Kidney (tissue), 14 donors: ENCODE results near the gene PPP1R15A. TPM values are rescaled to one million over a fixed set of nuclear protein-coding genes. Genes with fewer than 3 reads are reported as not detected.
"Not testable (repeated sequence)": the region's sequence is repeated elsewhere in the genome, so short reads cannot be mapped to it uniquely, and the experiment has no call there.

Source experiments
- DNase-seq, 5 donors: peaks; one replicate each; pipeline ENCODE4 v3.0.0-alpha.2; 2013 to 2020
- FAIRE-seq: peaks from 2 replicates; lab custom pipeline; 2012; peaks lifted over from hg19 to GRCh38; lab: Jason Lieb, UNC
- H3K27ac ChIP-seq, 2 donors: one replicate each; pipeline ENCODE4 v1.7.0; 2013; ENCODE audit warnings: low read depth in 2 of 2, low read length in 2 of 2, inconsistent platforms in 1 of 2
- H3K27me3 ChIP-seq: one replicate; pipeline ENCODE4 v1.7.1; 2013; ENCODE audit warnings: low read length, inconsistent platforms; ENCODE audit not compliant: control insufficient read depth, insufficient read depth
- H3K36me3 ChIP-seq, 3 donors: one replicate each; pipeline versions ENCODE4 v1.7.0 to v1.7.1; 2013; ENCODE audit warnings: low read length in 3 of 3, control low read depth in 1 of 3, inconsistent platforms in 1 of 3; ENCODE audit not compliant: insufficient read depth in 3 of 3, control insufficient read depth in 2 of 3
- H3K4me1 ChIP-seq, 3 donors: one replicate each; pipeline versions ENCODE4 v1.7.0 to v1.7.1; 2013; ENCODE audit warnings: low read length in 3 of 3, inconsistent platforms in 1 of 3, low read depth in 1 of 3; ENCODE audit not compliant: control insufficient read depth in 2 of 3, insufficient read depth in 2 of 3
- H3K4me3 ChIP-seq, 3 donors: one replicate each; pipeline versions ENCODE4 v1.7.0 to v1.8.1; 2013; ENCODE audit warnings: low read length in 3 of 3, control low read depth in 1 of 3, inconsistent platforms in 1 of 3
- H3K9ac ChIP-seq, 3 donors: one replicate each; pipeline versions ENCODE4 v1.7.0 to v1.7.1; 2013; ENCODE audit warnings: low read length in 3 of 3, control low read depth in 1 of 3, inconsistent platforms in 1 of 3
- H3K9me3 ChIP-seq, 3 donors: one replicate each; pipeline versions ENCODE4 v1.7.0 to v1.7.1; 2013; ENCODE audit warnings: low read length in 3 of 3, control low read depth in 1 of 3, inconsistent platforms in 1 of 3; ENCODE audit not compliant: control insufficient read depth in 2 of 3, insufficient read depth in 1 of 3
- intact Hi-C: fragments of 100-400 bp; cut with DNase I; formaldehyde crosslinking; loops from one replicate; pipeline ENCODE4 v1.11.1; 2022
- polyA plus RNA-seq: library from polyadenylated mRNA; stranded (reverse); fragments of 350-450 nt; fragmentation: Illumina TruSeq; extraction: RNeasy Lipid Tissue Mini Kit (QIAGEN cat#74804); gene quantifications from one replicate; pipeline ENCODE4 v1.2.3, GENCODE V29; 2014; ENCODE audit warnings: low read depth, low replicate concordance; ENCODE audit not compliant: insufficient read depth
- total RNA-seq: library from RNA; stranded (reverse); fragmentation: NEBNext Ultra II Directional; extraction: Animal tissue kit (Norgen Biotek cat#: 25700); gene quantifications from one replicate; pipeline ENCODE4 v1.2.1, GENCODE V29; 2021
- TF ChIP-seq, protein P1 (sequence below): IDR thresholded peaks from 3 replicates; pipeline ENCODE4 v1.5.1; 2012; ENCODE audit warnings: mild to moderate bottlenecking, moderate library complexity, borderline replicate concordance; ENCODE audit not compliant: insufficient read depth; ENCODE audit errors: extremely low read depth
- donor health status: control.
- donor health status: control.
- donor health status: control.
- donor health status: control.
- donor health status: control.
- donor health status: DM: yes; HTN: yes; CAD: no.
- donor health status: Normal renal cell carcinoma (clear cell type).

The PPP1R15A gene
- total and polyA plus RNA-seq, 2 donors from 2014 or later = 24.7 to 45.1 TPM

- no peaks in the 10 kb centered on the region for H3K27me3 ChIP-seq
- no peak for DNase-seq
- intact Hi-C loops = no loop called here
- H3K27ac ChIP-seq = no peak overlapping the region
- no peaks in the 10 kb centered on the region for H3K9me3 ChIP-seq
- TF ChIP-seq, protein P1, sequence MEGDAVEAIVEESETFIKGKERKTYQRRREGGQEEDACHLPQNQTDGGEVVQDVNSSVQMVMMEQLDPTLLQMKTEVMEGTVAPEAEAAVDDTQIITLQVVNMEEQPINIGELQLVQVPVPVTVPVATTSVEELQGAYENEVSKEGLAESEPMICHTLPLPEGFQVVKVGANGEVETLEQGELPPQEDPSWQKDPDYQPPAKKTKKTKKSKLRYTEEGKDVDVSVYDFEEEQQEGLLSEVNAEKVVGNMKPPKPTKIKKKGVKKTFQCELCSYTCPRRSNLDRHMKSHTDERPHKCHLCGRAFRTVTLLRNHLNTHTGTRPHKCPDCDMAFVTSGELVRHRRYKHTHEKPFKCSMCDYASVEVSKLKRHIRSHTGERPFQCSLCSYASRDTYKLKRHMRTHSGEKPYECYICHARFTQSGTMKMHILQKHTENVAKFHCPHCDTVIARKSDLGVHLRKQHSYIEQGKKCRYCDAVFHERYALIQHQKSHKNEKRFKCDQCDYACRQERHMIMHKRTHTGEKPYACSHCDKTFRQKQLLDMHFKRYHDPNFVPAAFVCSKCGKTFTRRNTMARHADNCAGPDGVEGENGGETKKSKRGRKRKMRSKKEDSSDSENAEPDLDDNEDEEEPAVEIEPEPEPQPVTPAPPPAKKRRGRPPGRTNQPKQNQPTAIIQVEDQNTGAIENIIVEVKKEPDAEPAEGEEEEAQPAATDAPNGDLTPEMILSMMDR = no peak
- peaks cover 10 to 41% (median 21%) of the 10 kb centered on the region in 3 donors for H3K36me3 ChIP-seq
- no peak for FAIRE-seq
- H3K9ac ChIP-seq = no peak overlapping the region
- H3K4me1 ChIP-seq = no peaks in the 10 kb centered on the region
- H3K4me3 ChIP-seq = no peak overlapping the region
Measured at GRCh38 chr19:48915757-48916156, 43.5 kb downstream of the PPP1R15A start.

- Histone ChIP-seq H3K9me3 (no peaks in the 10 kb centered on the region), H3K36me3 (peaks cover 7 to 27% (median 17%) of the 10 kb centered on the region in 3 donors), H3K27ac (no peak overlapping the region), H3K9ac (no peak overlapping the region), H3K27me3 (no peaks in the 10 kb centered on the region), H3K4me1 (no peaks in the 10 kb centered on the region), H3K4me3 (no peak overlapping the region)
- DNase-seq = no peak
- FAIRE-seq = no peak
- intact Hi-C loops = no loop called here
- TF ChIP-seq, protein P1 = no peak
Measured at GRCh38 chr19:48918071-48918470, 45.9 kb downstream of the PPP1R15A start.

DNA sequence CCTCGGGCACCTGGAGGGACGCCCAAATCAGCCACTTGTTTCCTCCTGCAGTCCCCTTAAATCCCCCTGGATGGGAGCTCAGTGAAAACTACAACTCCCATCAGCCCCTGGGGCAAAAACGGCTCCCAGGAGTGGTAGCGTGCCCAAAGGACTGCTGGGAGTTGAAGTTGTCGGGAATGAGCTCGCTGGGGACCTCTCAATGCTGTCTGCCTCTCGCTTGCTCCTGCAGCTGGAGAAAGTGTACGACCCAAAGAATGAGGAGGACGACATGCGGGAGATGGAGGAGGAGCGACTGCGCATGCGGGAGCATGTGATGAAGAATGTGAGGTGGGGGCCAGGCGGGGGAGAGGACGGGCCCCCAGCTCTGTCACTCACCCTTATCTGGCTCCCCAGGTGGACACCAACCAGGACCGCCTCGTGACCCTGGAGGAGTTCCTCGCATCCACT lies 46.6 kb downstream of the PPP1R15A start:
- TF ChIP-seq, protein P1 = no peak
- H3K9me3 ChIP-seq = no peaks in the 10 kb centered on the region
- H3K27me3 ChIP-seq = no peaks in the 10 kb centered on the region
- H3K4me3 ChIP-seq = no peak overlapping the region
- FAIRE-seq (no peak), DNase-seq (peak in 3 of 5 donors; percentile 39 to 50 (median 46))
- H3K4me1 ChIP-seq = no peaks in the 10 kb centered on the region
- no peak overlapping the region for H3K27ac ChIP-seq
- peaks cover 3 to 20% (median 13%) of the 10 kb centered on the region in 3 donors for H3K36me3 ChIP-seq
- intact Hi-C loops = no loop called here
- no peak overlapping the region for H3K9ac ChIP-seq

DNA sequence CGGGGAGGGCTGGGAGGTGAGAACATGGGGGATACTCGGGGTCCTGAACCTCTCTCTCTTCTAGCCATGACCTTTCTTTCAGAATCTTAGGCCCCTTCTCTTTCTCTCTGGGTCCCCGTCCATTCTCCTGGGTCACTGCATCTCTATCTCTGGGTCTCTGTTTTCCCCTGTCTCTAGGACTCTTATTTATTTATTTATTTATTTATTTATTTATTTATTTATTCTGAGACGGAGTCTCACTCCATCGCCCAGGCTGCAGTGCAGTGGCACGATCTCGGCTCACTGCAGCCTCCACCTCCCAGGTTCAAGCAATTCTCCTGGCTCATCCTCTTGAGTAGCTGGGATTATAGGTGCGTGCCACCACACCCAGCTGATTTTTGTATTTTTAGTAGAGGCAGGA lies 47.0 kb downstream of the PPP1R15A start:
- peaks cover 2 to 19% (median 13%) of the 10 kb centered on the region in 3 donors for H3K36me3 ChIP-seq
- H3K9ac ChIP-seq, H3K27ac ChIP-seq, H3K4me1 ChIP-seq, DNase-seq, H3K4me3 ChIP-seq, H3K9me3 ChIP-seq, FAIRE-seq, H3K27me3 ChIP-seq, intact Hi-C loops: not testable (repeated sequence)
